Naive B cell (primary cell): ENCODE data around the gene SUN3. TPM values are rescaled to one million over a fixed set of nuclear protein-coding genes. Genes with fewer than 3 reads are reported as not detected.

Experiments
- ATAC-seq, 2 donors: fragments of 150-1000 bp; cut with Tn5 transposase; 2 replicates each; pipeline ENCODE4 v1.10.0; 2021; ENCODE audit warnings: low read depth in 2 of 2, mild to moderate bottlenecking in 2 of 2, moderate library complexity in 2 of 2
- DNase-seq: peaks from one replicate; pipeline ENCODE4 v3.0.0; 2022
- H3K27ac Mint-ChIP-seq, 6 donors: one replicate each; pipeline ENCODE4 v1.8.0; 2020 to 2022; ENCODE audit warnings: mild to moderate bottlenecking in 6 of 6, mixed read lengths in 6 of 6, moderate library complexity in 5 of 6, inconsistent platforms in 2 of 6
- H3K27me3 Mint-ChIP-seq, 3 donors: one replicate each; pipeline ENCODE4 v1.8.0; 2021 to 2022; ENCODE audit warnings: mixed read lengths in 3 of 3, mild to moderate bottlenecking in 1 of 3
- H3K36me3 Mint-ChIP-seq, 2 donors: one replicate each; pipeline ENCODE4 v1.8.0; 2020 to 2022; ENCODE audit warnings: mixed read lengths in 2 of 2, inconsistent platforms in 1 of 2, mild to moderate bottlenecking in 1 of 2
- H3K4me1 Mint-ChIP-seq, 3 donors: one replicate each; pipeline ENCODE4 v1.8.0; 2020 to 2022; ENCODE audit warnings: mixed read lengths in 3 of 3, inconsistent platforms in 1 of 3, mild to moderate bottlenecking in 1 of 3, moderate library complexity in 1 of 3
- H3K4me3 Mint-ChIP-seq, 8 donors: one replicate each; pipeline ENCODE4 v1.8.0; 2020 to 2022; ENCODE audit warnings: mild to moderate bottlenecking in 8 of 8, mixed read lengths in 8 of 8, moderate library complexity in 8 of 8, inconsistent platforms in 2 of 8
- H3K9me3 Mint-ChIP-seq, 7 donors: one replicate each; pipeline ENCODE4 v1.8.0; 2020 to 2022; ENCODE audit warnings: mixed read lengths in 7 of 7, mild to moderate bottlenecking in 5 of 7, inconsistent platforms in 2 of 7, moderate library complexity in 1 of 7
- polyA plus RNA-seq, 6 donors: library from polyadenylated mRNA; unstranded; fragments of 300-500 nt; fragmentation: Illumina TruSeq; gene quantifications; one replicate each; pipeline ENCODE4 v1.2.3, GENCODE V29; 2021; ENCODE audit warnings: low read depth in 6 of 6

The SUN3 gene
- polyA plus RNA-seq, 6 donors from 2014 or later, result 1.0 TPM; not detected in 5

- H3K27ac Mint-ChIP-seq, result no peak overlapping the region
- no peak overlapping the region for H3K4me3 Mint-ChIP-seq
Observed at GRCh38 chr7:48042636-48043035, 13.7 kb upstream of the SUN3 start.

GRCh38 chr7:48042216-48042615, 13.3 kb upstream of the SUN3 start:
- no peak for DNase-seq
- no peaks in the 10 kb centered on the region for H3K36me3 Mint-ChIP-seq
- H3K4me1 Mint-ChIP-seq, result no peaks in the 10 kb centered on the region
- H3K4me3 Mint-ChIP-seq, result no peak overlapping the region
- H3K9me3 Mint-ChIP-seq, result no peaks in the 10 kb centered on the region
- no peak for ATAC-seq
- no peak overlapping the region for H3K27ac Mint-ChIP-seq
- peaks cover 7 to 39% (median 8%) of the 10 kb centered on the region in 3 donors for H3K27me3 Mint-ChIP-seq

More at GRCh38 chr7:48042636-48043035, 13.7 kb upstream of the SUN3 start:
- H3K9me3 Mint-ChIP-seq, result no peaks in the 10 kb centered on the region
- DNase-seq, result no peak
- no peaks in the 10 kb centered on the region for H3K4me1 Mint-ChIP-seq
- ATAC-seq, result no peak
- peaks cover 7 to 34% (median 7%) of the 10 kb centered on the region in 3 donors for H3K27me3 Mint-ChIP-seq
- no peaks in the 10 kb centered on the region for H3K36me3 Mint-ChIP-seq

GRCh38 chr7:48041653-48041970, 12.7 kb upstream of the SUN3 start:
- H3K27ac Mint-ChIP-seq, result no peak overlapping the region

GRCh38 chr7:48040944-48041652, 12.2 kb upstream of the SUN3 start:
- ATAC-seq, result no peak
- peaks cover 0 to 4% (median 4%) of the 10 kb centered on the region in 3 donors for H3K4me1 Mint-ChIP-seq
- no peaks in the 10 kb centered on the region for H3K9me3 Mint-ChIP-seq
- no peaks in the 10 kb centered on the region for H3K36me3 Mint-ChIP-seq
- H3K4me3 Mint-ChIP-seq, result no peak overlapping the region
- H3K27me3 Mint-ChIP-seq, result peaks cover 16 to 47% (median 19%) of the 10 kb centered on the region in 3 donors
- no peak for DNase-seq
- peak overlapping the region in 1 of 6 donors; percentile 33 for H3K27ac Mint-ChIP-seq

More at GRCh38 chr7:48041653-48041970, 12.7 kb upstream of the SUN3 start:
- H3K9me3 Mint-ChIP-seq, result no peaks in the 10 kb centered on the region
- no peaks in the 10 kb centered on the region for H3K36me3 Mint-ChIP-seq
- ATAC-seq (no peak), DNase-seq (no peak)
- peaks cover 11 to 45% (median 14%) of the 10 kb centered on the region in 3 donors for H3K27me3 Mint-ChIP-seq
- no peaks in the 10 kb centered on the region for H3K4me1 Mint-ChIP-seq
- H3K4me3 Mint-ChIP-seq, result no peak overlapping the region

GRCh38 chr7:48038815-48039506, 10.1 kb upstream of the SUN3 start:
- Mint-ChIP-seq H3K27ac (no peak overlapping the region), H3K27me3 (peaks cover 14 to 39% (median 19%) of the 10 kb centered on the region in 3 donors), H3K9me3 (no peaks in the 10 kb centered on the region), H3K4me1 (peaks cover 4 to 13% (median 9%) of the 10 kb centered on the region in 3 donors), H3K36me3 (no peaks in the 10 kb centered on the region), H3K4me3 (no peak overlapping the region)
- DNase-seq (no peak), ATAC-seq (no peak)

GRCh38 chr7:48035967-48036478, 7.1 kb upstream of the SUN3 start:
- Mint-ChIP-seq H3K27ac (peak overlapping the region; percentile 11 to 85 (median 59)), H3K36me3 (no peaks in the 10 kb centered on the region), H3K4me3 (peak overlapping the region; percentile 75 to 88 (median 80)), H3K27me3 (peaks cover 31 to 56% (median 32%) of the 10 kb centered on the region in 3 donors), H3K9me3 (peaks cover 0 to 2% (median 0%) of the 10 kb centered on the region in 7 donors), H3K4me1 (peaks cover 4 to 13% (median 9%) of the 10 kb centered on the region in 3 donors)
- DNase-seq (no peak), ATAC-seq (no peak)

- Mint-ChIP-seq H3K27ac (peak within 1 kb of the TSS; percentile 11 to 88 (median 59)), H3K27me3 (peaks cover 36 to 62% (median 36%) of the 10 kb centered on the region in 3 donors), H3K4me3 (peak within 1 kb of the TSS; percentile 75 to 90 (median 82)), H3K9me3 (peaks cover 0 to 2% (median 0%) of the 10 kb centered on the region in 7 donors), H3K4me1 (peaks cover 4 to 13% (median 9%) of the 10 kb centered on the region in 3 donors), H3K36me3 (no peaks in the 10 kb centered on the region)
- DNase-seq, result peak; percentile 75
- ATAC-seq, result peak; percentile 89 to 94
Observed at GRCh38 chr7:48035301-48035966, 6.5 kb upstream of the SUN3 start, which contains the start of gene C7orf57. TSS of gene C7orf57 (plus strand) at chr7:48035543. CDS start at chr7:48036309, 766 bp downstream.

GRCh38 chr7:48033922-48034321, 5.0 kb upstream of the SUN3 start:
- H3K36me3 Mint-ChIP-seq, result no peaks in the 10 kb centered on the region
- DNase-seq, result no peak
- H3K27ac Mint-ChIP-seq, result peak overlapping the region in 1 of 6 donors; percentile 27
- peaks cover 39 to 77% (median 51%) of the 10 kb centered on the region in 3 donors for H3K27me3 Mint-ChIP-seq
- peaks cover 0 to 2% (median 0%) of the 10 kb centered on the region in 7 donors for H3K9me3 Mint-ChIP-seq
- H3K4me3 Mint-ChIP-seq, result peak overlapping the region in 1 of 8 donors; percentile 17
- no peak for ATAC-seq
- peaks cover 4 to 13% (median 9%) of the 10 kb centered on the region in 3 donors for H3K4me1 Mint-ChIP-seq

- peaks cover 24 to 74% (median 58%) of the 10 kb centered on the region in 3 donors for H3K27me3 Mint-ChIP-seq
- H3K27ac Mint-ChIP-seq, result no peak overlapping the region
- peaks cover 0 to 4% (median 0%) of the 10 kb centered on the region in 7 donors for H3K9me3 Mint-ChIP-seq
- peaks cover 4 to 10% (median 5%) of the 10 kb centered on the region in 3 donors for H3K4me1 Mint-ChIP-seq
- DNase-seq (no peak), ATAC-seq (no peak)
- H3K36me3 Mint-ChIP-seq, result no peaks in the 10 kb centered on the region
- no peak overlapping the region for H3K4me3 Mint-ChIP-seq
Observed at GRCh38 chr7:48031111-48031510, 2.2 kb upstream of the SUN3 start.

GRCh38 chr7:48025624-48026023, 3.3 kb downstream of the SUN3 start:
- H3K9me3 Mint-ChIP-seq, result peaks cover 7 to 45% (median 23%) of the 10 kb centered on the region in 7 donors
- no peaks in the 10 kb centered on the region for H3K4me1 Mint-ChIP-seq

GRCh38 chr7:48017674-48018073, 11.2 kb downstream of the SUN3 start:
- Mint-ChIP-seq H3K27me3 (peaks cover 16 to 62% (median 54%) of the 10 kb centered on the region in 3 donors), H3K27ac (no peak overlapping the region), H3K36me3 (peaks cover 6 to 21% of the 10 kb centered on the region in 2 donors), H3K4me3 (no peak overlapping the region), H3K9me3 (peaks cover 6 to 42% (median 21%) of the 10 kb centered on the region in 7 donors), H3K4me1 (no peaks in the 10 kb centered on the region)
- ATAC-seq, result no peak
- DNase-seq, result no peak

More at GRCh38 chr7:48025624-48026023, 3.3 kb downstream of the SUN3 start:
- peaks cover 0 to 12% of the 10 kb centered on the region in 2 donors for H3K36me3 Mint-ChIP-seq
- H3K4me3 Mint-ChIP-seq, result no peak overlapping the region
- DNase-seq (no peak), ATAC-seq (no peak)
- H3K27ac Mint-ChIP-seq, result no peak overlapping the region
- H3K27me3 Mint-ChIP-seq, result peaks cover 9 to 70% (median 49%) of the 10 kb centered on the region in 3 donors

GRCh38 chr7:48016641-48017040, 12.3 kb downstream of the SUN3 start:
- peaks cover 16 to 62% (median 48%) of the 10 kb centered on the region in 3 donors for H3K27me3 Mint-ChIP-seq
- DNase-seq (no peak), ATAC-seq (no peak)
- H3K27ac Mint-ChIP-seq, result no peak overlapping the region
- H3K36me3 Mint-ChIP-seq, result peaks cover 6 to 19% of the 10 kb centered on the region in 2 donors
- peaks cover 6 to 36% (median 15%) of the 10 kb centered on the region in 7 donors for H3K9me3 Mint-ChIP-seq
- H3K4me1 Mint-ChIP-seq, result peaks cover 2 to 5% (median 3%) of the 10 kb centered on the region in 3 donors
- H3K4me3 Mint-ChIP-seq, result no peak overlapping the region

- no peaks in the 10 kb centered on the region for H3K36me3 Mint-ChIP-seq
- H3K27ac Mint-ChIP-seq, result peak overlapping the region in 2 of 6 donors; percentile 18 to 74
- ATAC-seq, result no peak
- H3K4me1 Mint-ChIP-seq, result peaks cover 11% of the 10 kb centered on the region in 3 donors
- H3K27me3 Mint-ChIP-seq, result peaks cover 0 to 26% (median 10%) of the 10 kb centered on the region in 3 donors
- no peak for DNase-seq
- peaks cover 0 to 6% (median 0%) of the 10 kb centered on the region in 7 donors for H3K9me3 Mint-ChIP-seq
- H3K4me3 Mint-ChIP-seq, result peak overlapping the region in 2 of 8 donors; percentile 31 to 50
Observed at GRCh38 chr7:48011951-48012350, 17.0 kb downstream of the SUN3 start.
